Keratinocyte (primary cell): ENCODE results near the gene SLC35F2. TPM values are rescaled to one million over a fixed set of nuclear protein-coding genes. Genes with fewer than 3 reads are reported as not detected.

ENCODE experiments used
- DNase-seq: peaks from one replicate; pipeline ENCODE4 v3.0.0-alpha.2; 2011; ENCODE audit warnings: low read depth, missing footprints, low spot score
- FAIRE-seq: peaks from 2 replicates; lab custom pipeline; 2011; peaks lifted over from hg19 to GRCh38; lab: Jason Lieb, UNC
- H2AFZ ChIP-seq: 2 replicates; pipeline ENCODE4 v1.6.0; 2012; ENCODE audit warnings: low read length, control low read depth, inconsistent platforms; ENCODE audit not compliant: control insufficient read depth
- H3K27ac ChIP-seq: 2 replicates; pipeline ENCODE4 v1.5.1; 2011; ENCODE audit warnings: low read length; ENCODE audit not compliant: control insufficient read depth, insufficient read depth
- H3K27me3 ChIP-seq: 3 replicates; pipeline ENCODE4 v1.6.0; 2011; ENCODE audit warnings: low read length; ENCODE audit not compliant: control insufficient read depth, insufficient read depth; ENCODE audit errors: extremely low read depth
- H3K36me3 ChIP-seq, 2 experiments: 2 replicates in 1 of 2; 3 replicates in 1 of 2; pipeline ENCODE4 v1.5.1; 2011; ENCODE audit warnings: low read length in 2 of 2, mild to moderate bottlenecking in 1 of 2; ENCODE audit not compliant: control insufficient read depth in 2 of 2, insufficient read depth in 2 of 2; ENCODE audit errors: extremely low read depth in 1 of 2
- H3K4me1 ChIP-seq: 3 replicates; pipeline ENCODE4 v1.5.1; 2011; ENCODE audit warnings: low read length; ENCODE audit not compliant: control insufficient read depth, insufficient read depth; ENCODE audit errors: extremely low read depth
- H3K4me2 ChIP-seq: 3 replicates; pipeline ENCODE4 v1.6.0; 2011; ENCODE audit warnings: low read depth, low read length; ENCODE audit not compliant: control insufficient read depth, insufficient read depth; ENCODE audit errors: extremely low read depth
- H3K4me3 ChIP-seq, 3 experiments: fragments of 200-600 bp in 1 of 3; sonication (generic) in 1 of 3; 2 replicates in 2 of 3; 3 replicates in 1 of 3; pipeline ENCODE4 v1.5.1; 2011 to 2016; ENCODE audit warnings: low read length in 3 of 3, mild to moderate bottlenecking in 3 of 3, control low read depth in 2 of 3, inconsistent platforms in 1 of 3, low read depth in 1 of 3, mixed read lengths in 1 of 3, mixed run types in 1 of 3, moderate library complexity in 1 of 3; ENCODE audit not compliant: control insufficient read depth in 2 of 3, insufficient read depth in 2 of 3; ENCODE audit errors: extremely low read depth in 1 of 3
- H3K79me2 ChIP-seq: 2 replicates; pipeline ENCODE4 v1.6.0; 2012; ENCODE audit warnings: low read length; ENCODE audit not compliant: control insufficient read depth, insufficient read depth
- H3K9ac ChIP-seq: 3 replicates; pipeline ENCODE4 v1.6.0; 2011; ENCODE audit warnings: low read length; ENCODE audit not compliant: control insufficient read depth, insufficient read depth; ENCODE audit errors: extremely low read depth
- H3K9me1 ChIP-seq: 3 replicates; pipeline ENCODE4 v1.6.0; 2011; ENCODE audit warnings: low read length; ENCODE audit not compliant: control insufficient read depth, insufficient read depth; ENCODE audit errors: extremely low read depth
- H3K9me3 ChIP-seq: 2 replicates; pipeline ENCODE4 v1.5.1; 2012; ENCODE audit warnings: low read depth, low read length; ENCODE audit not compliant: control insufficient read depth
- H4K20me1 ChIP-seq: 3 replicates; pipeline ENCODE4 v1.6.0; 2011; ENCODE audit warnings: low read length; ENCODE audit not compliant: control insufficient read depth, insufficient read depth; ENCODE audit errors: extremely low read depth
- CTCF ChIP-seq, 3 experiments: IDR thresholded peaks in 1 of 3; conservative IDR thresholded peaks in 1 of 3; optimal IDR thresholded peaks in 1 of 3; 2 replicates in 2 of 3; 3 replicates in 1 of 3; pipeline versions ENCODE3 to v1.5.1; 2011; ENCODE audit warnings: low read length in 3 of 3, mild to moderate bottlenecking in 3 of 3, moderate library complexity in 2 of 3, control low read depth in 1 of 3, inconsistent platforms in 1 of 3; ENCODE audit not compliant: insufficient read depth in 2 of 3; ENCODE audit errors: extremely low read depth in 1 of 3
- EZH2 ChIP-seq: IDR thresholded peaks from one replicate; pipeline ENCODE4 v1.6.1; 2012; ENCODE audit warnings: inconsistent platforms, mild to moderate bottlenecking, low read length, moderate library complexity
- dilution Hi-C: fragments of 300-500 bp; cut with MboI; formaldehyde crosslinking; loops from one replicate; pipeline ENCODE4 v1.7.0; 2020; ENCODE audit warnings: low sequenced_read_pairs; ENCODE audit not compliant: extremely low pct_ligation_motif_present
- polyA plus RNA-seq, 5 experiments: library from polyadenylated mRNA; depleted of rRNA in 3 of 5; stranded (reverse) in 3 of 5; stranded (forward) in 1 of 5; unstranded in 1 of 5; fragments of >200 nt; gene quantifications; 1 replicate in 1 of 5; 2 replicates in 3 of 5; 3 replicates in 1 of 5; pipeline versions ENCODE4 v1.2.1 to v1.2.3, GENCODE V29; 2011 to 2012; ENCODE audit warnings: missing spikeins in 2 of 5, low read depth in 1 of 5, low replicate concordance in 1 of 5

Gene SLC35F2
- polyA plus RNA-seq, 1 donor (not counting 4 experiments of a cell fraction or from before 2014, with no cell fraction given) = 47.2 TPM

DNA sequence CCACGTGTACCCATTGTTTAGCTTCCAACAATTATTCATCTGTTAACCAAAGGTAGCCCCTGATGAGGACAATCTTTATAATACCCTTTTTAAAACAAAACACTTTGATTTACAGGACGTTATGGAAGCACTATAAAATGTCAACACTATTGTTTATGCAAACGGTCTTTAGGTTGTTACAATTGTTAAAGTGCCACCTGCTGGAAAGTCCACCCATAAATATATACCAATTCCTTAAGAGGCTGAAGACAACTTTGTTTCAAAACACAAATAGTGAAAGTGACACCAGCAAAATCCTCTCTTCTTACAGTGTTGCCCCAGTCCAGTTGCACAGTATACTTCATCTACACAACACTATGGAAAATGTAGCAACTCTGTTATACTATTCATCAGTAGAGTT, 77.8 kb downstream of the SLC35F2 start:
- DNase-seq = no peak
- no peak overlapping the region for H3K4me2 ChIP-seq
- H3K9me3 ChIP-seq = no peaks in the 10 kb centered on the region
- no peak overlapping the region for H3K27ac ChIP-seq
- no peaks in the 10 kb centered on the region for H4K20me1 ChIP-seq
- H3K79me2 ChIP-seq = no peaks in the 10 kb centered on the region
- no peaks in the 10 kb centered on the region for H3K4me1 ChIP-seq
- FAIRE-seq = no peak
- no peak overlapping the region for H3K4me3 ChIP-seq
- H2AFZ ChIP-seq = no peak overlapping the region
- dilution Hi-C loops = no loop called here
- H3K36me3 ChIP-seq = no peaks in the 10 kb centered on the region
- H3K9me1 ChIP-seq = no peaks in the 10 kb centered on the region
- H3K9ac ChIP-seq = no peak overlapping the region
- H3K27me3 ChIP-seq = no peaks in the 10 kb centered on the region
- TF ChIP-seq CTCF (optimal IDR thresholded peaks at IDR 0.05 in 1 of 3, IDR thresholded peaks at IDR 0.05 in 1 of 3, conservative IDR thresholded peaks at IDR 0.05 in 1 of 3; ENCODE audit: extremely low read depth in 1 of 3, insufficient read depth in 2 of 3, low read length in 3 of 3) (no peak), EZH2 (no peak)

DNA sequence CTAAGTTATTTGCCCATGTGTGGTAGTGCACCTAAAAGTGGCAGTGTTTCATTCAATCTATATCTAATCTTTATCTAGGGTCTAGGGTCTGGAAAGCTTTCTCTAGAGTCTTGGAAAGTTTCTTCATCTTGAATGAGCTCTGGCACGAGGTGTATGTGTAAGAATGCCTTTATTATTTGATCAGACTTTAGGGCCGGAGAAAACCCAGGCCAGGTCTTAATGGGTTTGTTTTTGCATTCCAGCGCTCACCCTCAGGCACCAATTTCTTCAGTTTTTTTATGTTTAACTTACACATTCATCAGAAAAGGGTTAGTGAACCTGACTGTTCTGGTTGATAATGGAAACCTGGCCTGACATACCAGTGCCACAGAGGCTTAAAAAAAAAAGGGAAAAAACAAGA, 78.5 kb downstream of the SLC35F2 start:
- H3K4me3 ChIP-seq = no peak overlapping the region
- H3K4me1 ChIP-seq = no peaks in the 10 kb centered on the region
- H3K9ac ChIP-seq = no peak overlapping the region
- H3K79me2 ChIP-seq = no peaks in the 10 kb centered on the region
- TF ChIP-seq EZH2 (no peak), CTCF (optimal IDR thresholded peaks at IDR 0.05 in 1 of 3, IDR thresholded peaks at IDR 0.05 in 1 of 3, conservative IDR thresholded peaks at IDR 0.05 in 1 of 3; ENCODE audit: extremely low read depth in 1 of 3, insufficient read depth in 2 of 3, low read length in 3 of 3) (no peak)
- H3K27me3 ChIP-seq = no peaks in the 10 kb centered on the region
- no peak overlapping the region for H3K4me2 ChIP-seq
- H4K20me1 ChIP-seq = no peaks in the 10 kb centered on the region
- no peak for DNase-seq
- H3K9me1 ChIP-seq = no peaks in the 10 kb centered on the region
- H3K9me3 ChIP-seq = no peaks in the 10 kb centered on the region
- FAIRE-seq = no peak
- H2AFZ ChIP-seq = no peak overlapping the region
- H3K27ac ChIP-seq = no peak overlapping the region
- no peaks in the 10 kb centered on the region for H3K36me3 ChIP-seq
- dilution Hi-C loops = no loop called here
